Measurements from ENCODE around the gene TOR2A. TPM values are rescaled to one million over a fixed set of nuclear protein-coding genes. Genes with fewer than 3 reads are reported as not detected.

The TOR2A gene
- total RNA-seq, 1 experiment from 2014 or later = 8.4 TPM

- BruUV-seq (replicated peaks) = no TSS peak
- Mint-ChIP-seq H3K36me3 (ENCODE audit: insufficient read depth, unreplicated experiment) (no peaks in the 10 kb centered on the region), H3K9me3 (ENCODE audit: unreplicated experiment) (no peaks in the 10 kb centered on the region), H3K4me3 (ENCODE audit: unreplicated experiment) (no peak overlapping the region), H3K27ac (ENCODE audit: low read depth, unreplicated experiment) (no peak overlapping the region), H3K27me3 (ENCODE audit: insufficient read depth, unreplicated experiment) (peaks cover 16% of the 10 kb centered on the region), H3K4me1 (ENCODE audit: insufficient read depth, unreplicated experiment) (no peaks in the 10 kb centered on the region)
- CTCF ChIA-PET = interaction anchor here (1.1 kb wide), 1 partner anchor 177 kb away, joined by 4 read pairs; no protein-coding TSS in a partner anchor
- POLR2A ChIA-PET = interaction anchor here (0.6 kb wide), 1 partner anchor 436 kb away, joined by 3 read pairs; no protein-coding TSS in a partner anchor
- no peak for TF ChIP-seq CTCF (IDR thresholded peaks at IDR 0.05; ENCODE audit: unreplicated experiment)
- intact Hi-C loops (cut with micrococcal nuclease) = no loop called here
- no peak for DNase-seq (ENCODE audit: unreplicated experiment)
These were observed 9.5 kb upstream of the TOR2A start for GRCh38 chr9:127744398-127745110.

- H3K9me3 Mint-ChIP-seq (ENCODE audit: unreplicated experiment) = no peaks in the 10 kb centered on the region
- intact Hi-C loops (cut with micrococcal nuclease) = no loop called here
- no peaks in the 10 kb centered on the region for H3K4me1 Mint-ChIP-seq (ENCODE audit: insufficient read depth, unreplicated experiment)
- TF ChIP-seq CTCF (IDR thresholded peaks at IDR 0.05; ENCODE audit: unreplicated experiment) = no peak
- DNase-seq (ENCODE audit: unreplicated experiment) = no peak
- H3K4me3 Mint-ChIP-seq (ENCODE audit: unreplicated experiment) = no peak overlapping the region
- POLR2A ChIA-PET = interaction anchor here (2.7 to 3.8 kb wide), 2 partner anchors 27 to 61 kb away, joined by 20 to 50 read pairs; partner anchors contain the start of gene FPGS
- H3K27ac Mint-ChIP-seq (ENCODE audit: low read depth, unreplicated experiment) = no peak overlapping the region
- no peaks in the 10 kb centered on the region for H3K36me3 Mint-ChIP-seq (ENCODE audit: insufficient read depth, unreplicated experiment)
- peaks cover 9% of the 10 kb centered on the region for H3K27me3 Mint-ChIP-seq (ENCODE audit: insufficient read depth, unreplicated experiment)
- CTCF ChIA-PET = interaction anchor here (0.9 to 1.3 kb wide), 3 partner anchors 41 to 178 kb away, joined by 3 to 6 read pairs (median 3); no protein-coding TSS in a partner anchor
- BruUV-seq (replicated peaks) = no TSS peak
These were observed 7.5 kb upstream of the TOR2A start for GRCh38 chr9:127742435-127743088.

- BruUV-seq (replicated peaks) = no TSS peak
- Mint-ChIP-seq H3K4me1 (ENCODE audit: insufficient read depth, unreplicated experiment) (no peaks in the 10 kb centered on the region), H3K4me3 (ENCODE audit: unreplicated experiment) (no peak overlapping the region), H3K27ac (ENCODE audit: low read depth, unreplicated experiment) (no peak overlapping the region), H3K9me3 (ENCODE audit: unreplicated experiment) (no peaks in the 10 kb centered on the region), H3K27me3 (ENCODE audit: insufficient read depth, unreplicated experiment) (peaks cover 3% of the 10 kb centered on the region), H3K36me3 (ENCODE audit: insufficient read depth, unreplicated experiment) (no peaks in the 10 kb centered on the region)
- intact Hi-C loops (cut with micrococcal nuclease) = no loop called here
- TF ChIP-seq CTCF (IDR thresholded peaks at IDR 0.05; ENCODE audit: unreplicated experiment) = no peak
- CTCF ChIA-PET = interaction anchor here (0.9 to 1.3 kb wide), 3 partner anchors 42 to 179 kb away, joined by 3 to 6 read pairs (median 3); partner anchors contain the start of gene CDK9
- POLR2A ChIA-PET = interaction anchor here (0.5 to 3.8 kb wide), 4 partner anchors 28 to 61 kb away, joined by 4 to 50 read pairs (median 13); partner anchors contain the start of gene FPGS
- no peak for DNase-seq (ENCODE audit: unreplicated experiment)
These were observed 6.8 kb upstream of the TOR2A start for GRCh38 chr9:127741831-127742434.
